Endothelial cell (in vitro differentiated cells): ENCODE data around the gene NKAIN2. TPM values are rescaled to one million over a fixed set of nuclear protein-coding genes. Genes with fewer than 3 reads are reported as not detected.

Experiments
- DNase-seq: peaks from one replicate; pipeline ENCODE4 v3.0.0; 2021; ENCODE audit warnings: low spot score
- H3K27ac Mint-ChIP-seq: one replicate; pipeline ENCODE4 v1.8.0; 2021; ENCODE audit warnings: mixed read lengths, inconsistent platforms; ENCODE audit not compliant: unreplicated experiment
- H3K27me3 Mint-ChIP-seq: one replicate; pipeline ENCODE4 v1.8.0; 2021; ENCODE audit warnings: mild to moderate bottlenecking, moderate library complexity, mixed read lengths, inconsistent platforms; ENCODE audit not compliant: unreplicated experiment
- H3K36me3 Mint-ChIP-seq: one replicate; pipeline ENCODE4 v1.8.0; 2021; ENCODE audit warnings: mild to moderate bottlenecking, low read depth, mixed read lengths, inconsistent platforms; ENCODE audit not compliant: unreplicated experiment
- H3K4me1 Mint-ChIP-seq: one replicate; pipeline ENCODE4 v1.8.0; 2021; ENCODE audit warnings: mild to moderate bottlenecking, mixed read lengths, inconsistent platforms; ENCODE audit not compliant: unreplicated experiment
- H3K4me3 Mint-ChIP-seq: one replicate; pipeline ENCODE4 v1.8.0; 2021; ENCODE audit warnings: mild to moderate bottlenecking, mixed read lengths, inconsistent platforms; ENCODE audit not compliant: unreplicated experiment
- H3K9me3 Mint-ChIP-seq: one replicate; pipeline ENCODE4 v1.8.0; 2021; ENCODE audit warnings: mixed read lengths, inconsistent platforms; ENCODE audit not compliant: unreplicated experiment
- CTCF ChIP-seq: fragments of 200-600 bp; sonication (generic); IDR thresholded peaks from one replicate; pipeline ENCODE4 v1.5.0; 2021; ENCODE audit warnings: antibody characterized with exemption; ENCODE audit not compliant: unreplicated experiment
- total RNA-seq: library from RNA; stranded (reverse); fragmentation: NEBNext Ultra II Directional; extraction: Animal tissue kit (Norgen Biotek cat#: 25700); gene quantifications from one replicate; pipeline ENCODE4 v1.2.1, GENCODE V29; 2021; ENCODE audit not compliant: unreplicated experiment

The NKAIN2 gene
- total RNA-seq, 1 donor from 2014 or later = 9.5 TPM

- no peak for TF ChIP-seq CTCF
- Mint-ChIP-seq H3K4me1 (no peaks in the 10 kb centered on the region), H3K27me3 (no peaks in the 10 kb centered on the region), H3K4me3 (no peak overlapping the region), H3K36me3 (no peaks in the 10 kb centered on the region), H3K27ac (no peak overlapping the region), H3K9me3 (no peaks in the 10 kb centered on the region)
- DNase-seq = no peak
Measured at GRCh38 chr6:123869334-123869733, 65.7 kb downstream of the NKAIN2 start.

DNA sequence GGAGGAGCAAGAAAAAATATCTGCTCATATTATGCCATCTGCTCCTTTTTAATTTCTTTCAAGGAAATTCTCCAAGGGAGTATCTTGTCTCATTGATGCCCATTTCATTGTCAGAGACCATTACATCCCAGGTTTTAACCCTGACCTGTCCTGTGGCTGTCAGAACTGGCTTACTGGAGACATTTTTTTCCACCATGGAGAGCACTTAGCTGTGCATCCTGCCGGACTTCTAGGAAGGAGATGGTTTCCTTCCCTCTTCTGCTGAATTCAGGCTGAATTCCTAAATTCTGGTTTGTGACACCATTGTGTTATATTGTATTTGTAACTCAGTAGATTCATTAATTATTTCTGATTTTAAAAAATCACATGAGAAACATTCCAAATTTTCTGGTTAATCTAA is 70.3 kb downstream of the NKAIN2 start:
- Mint-ChIP-seq H3K36me3 (no peaks in the 10 kb centered on the region), H3K4me3 (no peak overlapping the region), H3K4me1 (no peaks in the 10 kb centered on the region), H3K9me3 (no peaks in the 10 kb centered on the region), H3K27me3 (no peaks in the 10 kb centered on the region), H3K27ac (no peak overlapping the region)
- no peak for DNase-seq
- TF ChIP-seq CTCF = no peak

GRCh38 chr6:123875784-123876183 is 72.1 kb downstream of the NKAIN2 start:
- Mint-ChIP-seq H3K9me3 (no peaks in the 10 kb centered on the region), H3K4me1 (no peaks in the 10 kb centered on the region), H3K27ac (no peak overlapping the region), H3K36me3 (no peaks in the 10 kb centered on the region), H3K4me3 (no peak overlapping the region), H3K27me3 (no peaks in the 10 kb centered on the region)
- no peak for TF ChIP-seq CTCF
- no peak for DNase-seq

DNA sequence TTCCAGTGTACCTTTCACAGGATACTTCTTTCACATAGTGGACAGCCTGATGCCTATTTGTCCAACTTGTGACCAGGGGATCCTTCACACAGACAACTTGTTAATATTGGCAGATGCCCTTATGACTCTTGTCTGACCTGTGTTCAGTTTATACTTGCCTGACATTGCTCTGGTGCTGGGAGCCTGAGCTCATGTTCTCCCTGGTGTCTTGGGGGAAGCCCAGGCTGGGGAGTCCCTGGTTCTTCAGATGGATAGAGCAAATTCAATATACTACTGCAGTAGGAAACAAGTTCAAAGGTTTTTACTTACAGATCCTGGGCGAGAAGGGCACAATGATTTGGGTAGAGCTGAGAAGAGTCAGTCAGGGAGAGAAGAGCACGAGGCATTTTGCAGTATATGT is 76.1 kb downstream of the NKAIN2 start:
- DNase-seq = no peak
- no peaks in the 10 kb centered on the region for H3K36me3 Mint-ChIP-seq
- no peak overlapping the region for H3K27ac Mint-ChIP-seq
- no peaks in the 10 kb centered on the region for H3K27me3 Mint-ChIP-seq
- TF ChIP-seq CTCF = no peak
- no peaks in the 10 kb centered on the region for H3K4me1 Mint-ChIP-seq
- no peaks in the 10 kb centered on the region for H3K9me3 Mint-ChIP-seq
- H3K4me3 Mint-ChIP-seq = no peak overlapping the region

DNA sequence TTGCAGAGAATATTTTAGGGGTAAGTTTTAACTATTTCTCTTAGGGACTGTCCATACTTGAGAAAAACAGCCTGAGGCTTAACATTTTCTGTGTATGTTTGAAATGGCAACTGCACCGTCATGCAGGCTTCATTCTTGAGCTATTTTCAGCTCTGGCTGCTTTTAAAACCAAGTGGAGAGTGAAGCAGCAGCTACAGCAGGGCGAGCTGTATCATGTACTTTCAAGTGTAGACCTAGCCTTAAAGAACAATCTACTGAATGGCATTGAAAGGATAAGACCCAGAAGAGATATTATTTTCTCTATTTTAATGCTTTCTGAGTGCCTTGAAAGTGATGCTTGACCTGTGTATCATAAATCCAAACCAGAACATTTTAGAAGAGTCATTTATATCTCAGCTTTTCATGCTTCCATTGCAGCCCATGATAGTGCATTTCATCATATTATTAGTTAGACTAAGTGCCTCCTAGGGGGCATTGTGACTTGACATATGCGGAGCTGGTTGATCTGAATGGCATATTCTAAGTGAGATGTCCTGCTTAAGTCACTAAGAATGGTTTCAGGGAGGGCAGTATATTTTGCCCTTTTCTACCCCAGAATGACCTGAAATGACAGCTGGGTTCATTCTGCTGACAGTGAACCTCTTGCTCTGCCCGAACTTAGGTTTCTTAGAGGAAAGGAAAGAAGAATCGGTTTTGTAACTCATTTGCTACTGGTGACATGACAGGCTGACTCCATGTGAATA is 85.3 kb downstream of the NKAIN2 start:
- Mint-ChIP-seq H3K27me3 (no peaks in the 10 kb centered on the region), H3K27ac (no peak overlapping the region)

More for the DNA sequence above, 85.3 kb downstream of the NKAIN2 start:
- no peak for TF ChIP-seq CTCF
- no peaks in the 10 kb centered on the region for H3K4me1 Mint-ChIP-seq
- no peaks in the 10 kb centered on the region for H3K9me3 Mint-ChIP-seq
- no peaks in the 10 kb centered on the region for H3K36me3 Mint-ChIP-seq
- DNase-seq = no peak
- no peak overlapping the region for H3K4me3 Mint-ChIP-seq
